Measurements from ENCODE around the gene SGO2.

SGO2 gene

DNA sequence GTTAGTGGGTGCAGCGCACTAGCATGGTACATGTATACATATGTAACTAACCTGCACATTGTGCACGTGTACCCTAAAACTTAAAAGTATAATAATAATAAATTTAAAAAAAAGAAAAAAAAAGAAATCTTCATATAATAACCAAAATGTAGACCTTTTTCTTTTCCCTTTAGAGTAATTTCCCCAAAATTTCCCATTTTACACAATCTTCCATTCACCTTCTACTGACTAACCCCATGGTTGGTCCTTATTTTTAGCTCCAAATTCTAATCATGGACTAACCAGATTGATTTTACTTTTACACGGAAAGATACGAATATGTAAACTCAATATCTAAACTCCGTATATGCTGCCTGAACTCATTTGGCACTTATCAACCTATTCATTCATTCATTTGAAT lies 23.8 kb upstream of the SGO2 start:
- TF ChIP-seq, protein P1, sequence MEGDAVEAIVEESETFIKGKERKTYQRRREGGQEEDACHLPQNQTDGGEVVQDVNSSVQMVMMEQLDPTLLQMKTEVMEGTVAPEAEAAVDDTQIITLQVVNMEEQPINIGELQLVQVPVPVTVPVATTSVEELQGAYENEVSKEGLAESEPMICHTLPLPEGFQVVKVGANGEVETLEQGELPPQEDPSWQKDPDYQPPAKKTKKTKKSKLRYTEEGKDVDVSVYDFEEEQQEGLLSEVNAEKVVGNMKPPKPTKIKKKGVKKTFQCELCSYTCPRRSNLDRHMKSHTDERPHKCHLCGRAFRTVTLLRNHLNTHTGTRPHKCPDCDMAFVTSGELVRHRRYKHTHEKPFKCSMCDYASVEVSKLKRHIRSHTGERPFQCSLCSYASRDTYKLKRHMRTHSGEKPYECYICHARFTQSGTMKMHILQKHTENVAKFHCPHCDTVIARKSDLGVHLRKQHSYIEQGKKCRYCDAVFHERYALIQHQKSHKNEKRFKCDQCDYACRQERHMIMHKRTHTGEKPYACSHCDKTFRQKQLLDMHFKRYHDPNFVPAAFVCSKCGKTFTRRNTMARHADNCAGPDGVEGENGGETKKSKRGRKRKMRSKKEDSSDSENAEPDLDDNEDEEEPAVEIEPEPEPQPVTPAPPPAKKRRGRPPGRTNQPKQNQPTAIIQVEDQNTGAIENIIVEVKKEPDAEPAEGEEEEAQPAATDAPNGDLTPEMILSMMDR (conservative IDR thresholded peaks at IDR 0.05): no peak

DNA sequence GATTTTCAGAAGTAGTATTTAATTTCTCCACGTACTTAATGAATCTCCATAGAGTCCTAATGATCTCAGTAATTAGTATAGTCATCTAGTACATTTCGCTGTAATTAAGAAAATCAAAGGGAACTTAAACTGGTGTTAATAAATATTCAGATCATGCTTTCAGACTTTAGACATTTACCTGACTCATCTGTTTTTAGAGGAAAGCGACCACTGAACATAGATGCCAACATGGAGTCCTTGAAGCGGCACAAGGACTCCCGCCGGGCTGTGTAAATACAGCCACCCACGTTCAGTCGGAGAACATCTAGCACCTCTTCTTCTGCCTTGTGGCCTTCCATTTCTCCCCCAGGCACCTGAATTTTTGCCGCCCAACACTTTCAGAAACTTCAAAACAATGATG lies 19.3 kb upstream of the SGO2 start:
- TF ChIP-seq, protein P1 (conservative IDR thresholded peaks at IDR 0.05): no peak
- no peak overlapping the region for H3K27ac ChIP-seq

More for the DNA sequence above, 23.8 kb upstream of the SGO2 start:
- H3K27ac ChIP-seq: no peak overlapping the region

DNA sequence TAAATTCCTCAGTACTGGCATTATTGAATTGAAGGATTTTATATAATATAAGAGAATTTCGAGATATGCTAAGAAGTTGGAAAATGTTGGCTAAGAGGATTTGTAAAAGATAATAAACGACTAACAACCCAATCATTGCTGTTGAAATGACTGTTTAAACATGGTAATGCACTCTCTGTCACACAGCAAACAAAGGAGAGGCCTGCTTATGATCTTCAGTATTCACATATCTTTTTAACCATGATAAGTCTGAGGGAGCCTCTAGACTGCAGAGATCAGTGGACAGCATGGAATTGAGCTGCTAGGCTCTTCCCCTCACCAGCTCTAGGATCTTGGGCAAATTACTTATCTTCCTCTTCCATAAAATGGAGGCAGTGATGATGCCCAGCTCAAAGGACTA lies 18.8 kb upstream of the SGO2 start:
- H3K27ac ChIP-seq: no peak overlapping the region
- TF ChIP-seq, protein P1 (conservative IDR thresholded peaks at IDR 0.05): no peak

DNA sequence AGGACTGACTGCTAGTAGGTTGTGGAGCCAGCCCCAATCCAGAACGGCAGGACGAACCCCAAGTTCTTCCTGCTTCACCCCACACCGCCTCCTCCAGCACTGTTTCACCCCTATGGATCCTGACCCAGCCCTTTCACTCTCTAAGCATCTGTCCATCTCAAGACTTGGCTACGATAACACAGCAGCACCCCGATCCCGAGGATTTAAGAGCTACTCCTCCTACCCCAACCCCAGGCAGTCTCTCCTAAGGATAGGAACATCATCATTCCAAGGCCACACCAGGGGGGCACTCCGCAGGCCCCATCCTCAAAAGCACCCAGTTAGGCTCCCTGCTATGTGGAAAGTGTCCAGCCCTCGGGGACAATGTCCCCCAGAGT lies 16.8 kb upstream of the SGO2 start:
- H3K27ac ChIP-seq: peak overlapping the region; percentile 84

DNA sequence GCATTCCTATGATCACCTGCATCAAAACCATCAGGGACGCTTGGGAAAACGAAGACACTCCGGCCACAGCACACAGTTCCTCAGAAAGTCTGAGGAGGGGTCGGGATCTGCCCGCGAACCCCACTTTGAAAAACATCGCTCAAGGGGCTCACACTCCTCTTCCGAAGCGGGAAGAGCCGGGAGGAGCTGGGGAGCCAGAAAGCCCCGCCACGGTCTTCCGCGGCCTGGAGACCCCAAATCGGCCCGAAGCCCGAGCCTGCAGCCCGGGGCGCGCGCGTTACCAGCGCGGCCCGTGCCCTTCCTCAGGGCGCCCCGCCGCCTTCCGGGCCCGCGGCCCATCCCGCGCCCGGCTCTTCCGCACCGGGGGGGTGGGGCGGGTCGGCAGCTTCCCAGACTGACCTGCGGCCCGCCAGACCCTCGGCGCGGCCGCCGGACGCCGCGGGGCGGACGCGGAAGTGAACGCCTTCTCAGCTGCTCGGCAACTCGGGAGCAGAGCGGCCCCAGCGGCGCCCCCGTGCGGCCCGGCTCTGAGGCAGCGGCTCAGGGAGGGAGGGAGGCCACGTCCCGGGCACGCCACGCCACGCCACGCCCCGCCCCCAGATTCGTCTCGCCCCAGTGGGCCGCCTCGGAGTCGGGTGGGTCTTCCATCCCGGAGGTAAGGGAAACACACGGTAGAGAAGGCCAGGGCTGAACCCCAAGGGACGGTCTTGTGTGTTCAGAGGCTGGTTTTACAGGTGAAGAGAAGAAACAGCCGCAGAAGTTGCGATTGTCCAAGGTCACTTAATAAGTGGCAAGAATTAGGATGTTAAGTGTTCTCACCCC lies 16.2 kb upstream of the SGO2 start, which contains the start of gene KCTD18:
Gene KCTD18 (minus strand): TSS at position 457 of the 822 bp plus-strand sequence. CDS start 3,052 bp downstream, outside the sequence.
- TF ChIP-seq, protein P1 (conservative IDR thresholded peaks at IDR 0.05): peak; percentile 95
- H3K27ac ChIP-seq: peak within 1 kb of the TSS; percentile 84

More for the DNA sequence above, 16.8 kb upstream of the SGO2 start:
- TF ChIP-seq, protein P1 (conservative IDR thresholded peaks at IDR 0.05): no peak

GRCh38 chr2:200515155-200515554 lies 10.9 kb upstream of the SGO2 start:
- H3K27ac ChIP-seq: no peak overlapping the region
- TF ChIP-seq, protein P1 (conservative IDR thresholded peaks at IDR 0.05): no peak

DNA sequence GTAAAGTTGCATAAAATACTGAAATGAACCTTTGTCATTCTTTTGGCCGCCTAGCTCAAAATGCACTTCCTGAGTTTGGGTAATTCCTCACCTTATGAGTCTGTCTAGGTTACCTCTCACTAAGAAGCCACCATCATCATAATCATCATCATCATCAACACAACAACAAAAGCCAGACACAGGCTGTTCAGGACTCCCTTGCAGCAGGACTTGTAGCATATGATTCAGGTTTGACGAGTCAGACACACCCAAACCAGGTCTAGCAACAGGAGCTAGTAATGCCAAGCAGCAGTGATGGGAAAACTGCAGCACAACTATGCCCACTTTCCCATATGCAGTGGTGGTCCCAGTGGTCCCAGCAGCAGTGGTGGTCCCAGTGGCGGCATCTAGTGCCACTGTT lies 2.8 kb upstream of the SGO2 start:
- peak overlapping the region; percentile 67 for H3K27ac ChIP-seq

More for the DNA sequence above, 2.8 kb upstream of the SGO2 start:
- TF ChIP-seq, protein P1 (conservative IDR thresholded peaks at IDR 0.05): no peak
